OCI-LY1 (cell line): ENCODE results near the gene COLGALT1.

Experiments
- H2AFZ ChIP-seq: fragments of 200-600 bp; sonication (generic), shearing (Covaris generic); 2 replicates; pipeline ENCODE4 v1.6.0; 2014; ENCODE audit warnings: antibody characterized with exemption, mild to moderate bottlenecking, low read length
- H3F3A ChIP-seq: fragments of 200-600 bp; sonication (generic), shearing (Covaris generic); 2 replicates; pipeline ENCODE4 v1.6.0; 2014; ENCODE audit warnings: mild to moderate bottlenecking, antibody characterized with exemption, low read length, moderate library complexity; ENCODE audit not compliant: insufficient read depth
- H3K27ac ChIP-seq: fragments of 200-600 bp; sonication (generic); 2 replicates; pipeline ENCODE4 v1.5.1; 2014; ENCODE audit warnings: low read length, mixed run types, mild to moderate bottlenecking, low read depth; ENCODE audit not compliant: poor library complexity, severe bottlenecking
- H3K27me3 ChIP-seq: fragments of 200-600 bp; sonication (generic); 2 replicates; pipeline ENCODE4 v1.6.0; 2014; ENCODE audit warnings: antibody characterized with exemption, mild to moderate bottlenecking, low read length, moderate library complexity; ENCODE audit not compliant: insufficient read depth
- H3K36me3 ChIP-seq: fragments of 200-600 bp; sonication (generic); 2 replicates; pipeline ENCODE4 v1.6.1; 2014; ENCODE audit warnings: mild to moderate bottlenecking, antibody characterized with exemption, low read length, moderate library complexity, mixed read lengths; ENCODE audit not compliant: insufficient read depth
- H3K4me1 ChIP-seq: fragments of 200-600 bp; sonication (generic); 2 replicates; pipeline ENCODE4 v1.5.1; 2014; ENCODE audit warnings: mild to moderate bottlenecking, low read length, moderate library complexity; ENCODE audit not compliant: insufficient read depth, severe bottlenecking
- H3K4me2 ChIP-seq: fragments of 200-600 bp; sonication (generic), shearing (Covaris generic); 2 replicates; pipeline ENCODE4 v1.6.1; 2014; ENCODE audit warnings: low read length
- H3K4me3 ChIP-seq: fragments of 200-600 bp; sonication (generic); 2 replicates; pipeline ENCODE4 v1.5.1; 2014; ENCODE audit warnings: low read length, low read depth, mild to moderate bottlenecking, mixed read lengths; ENCODE audit not compliant: poor library complexity, severe bottlenecking
- H3K79me2 ChIP-seq: fragments of 200-600 bp; shearing (Covaris generic); 2 replicates; pipeline ENCODE4 v1.6.1; 2016; ENCODE audit warnings: mixed run types, low read length, mixed read lengths; ENCODE audit not compliant: insufficient read depth
- H3K9ac ChIP-seq: fragments of 200-600 bp; sonication (generic), shearing (Covaris generic); 2 replicates; pipeline ENCODE4 v1.6.1; 2014; ENCODE audit warnings: mild to moderate bottlenecking, low read length, mixed read lengths
- H3K9me2 ChIP-seq: fragments of 200-600 bp; sonication (generic), shearing (Covaris generic); 2 replicates; pipeline ENCODE4 v1.6.1; 2014; ENCODE audit warnings: low read depth, mild to moderate bottlenecking, low read length, mixed read lengths
- H3K9me3 ChIP-seq: fragments of 200-600 bp; shearing (Covaris generic); 2 replicates; pipeline ENCODE4 v1.6.1; 2014; ENCODE audit warnings: low read length, mixed read lengths
- H4K20me1 ChIP-seq: fragments of 200-600 bp; sonication (generic), shearing (Covaris generic); 2 replicates; pipeline ENCODE4 v1.6.0; 2016; ENCODE audit warnings: mild to moderate bottlenecking, low read length; ENCODE audit not compliant: insufficient read depth
- EZH2 ChIP-seq: fragments of 200-600 bp; sonication (generic), shearing (Covaris generic); IDR thresholded peaks from 2 replicates; pipeline ENCODE4 v1.8.0; 2017; ENCODE audit warnings: borderline replicate concordance, mixed run types, mild to moderate bottlenecking, antibody characterized with exemption, low read length, moderate library complexity, mixed read lengths
- TF ChIP-seq, protein P1 (sequence below): fragments of 200-600 bp; sonication (generic), shearing (Covaris generic); IDR thresholded peaks from 2 replicates; pipeline ENCODE4 v1.5.1; 2017; ENCODE audit warnings: mild to moderate bottlenecking, antibody characterized with exemption, low read length, moderate library complexity, mixed read lengths

COLGALT1 gene

DNA sequence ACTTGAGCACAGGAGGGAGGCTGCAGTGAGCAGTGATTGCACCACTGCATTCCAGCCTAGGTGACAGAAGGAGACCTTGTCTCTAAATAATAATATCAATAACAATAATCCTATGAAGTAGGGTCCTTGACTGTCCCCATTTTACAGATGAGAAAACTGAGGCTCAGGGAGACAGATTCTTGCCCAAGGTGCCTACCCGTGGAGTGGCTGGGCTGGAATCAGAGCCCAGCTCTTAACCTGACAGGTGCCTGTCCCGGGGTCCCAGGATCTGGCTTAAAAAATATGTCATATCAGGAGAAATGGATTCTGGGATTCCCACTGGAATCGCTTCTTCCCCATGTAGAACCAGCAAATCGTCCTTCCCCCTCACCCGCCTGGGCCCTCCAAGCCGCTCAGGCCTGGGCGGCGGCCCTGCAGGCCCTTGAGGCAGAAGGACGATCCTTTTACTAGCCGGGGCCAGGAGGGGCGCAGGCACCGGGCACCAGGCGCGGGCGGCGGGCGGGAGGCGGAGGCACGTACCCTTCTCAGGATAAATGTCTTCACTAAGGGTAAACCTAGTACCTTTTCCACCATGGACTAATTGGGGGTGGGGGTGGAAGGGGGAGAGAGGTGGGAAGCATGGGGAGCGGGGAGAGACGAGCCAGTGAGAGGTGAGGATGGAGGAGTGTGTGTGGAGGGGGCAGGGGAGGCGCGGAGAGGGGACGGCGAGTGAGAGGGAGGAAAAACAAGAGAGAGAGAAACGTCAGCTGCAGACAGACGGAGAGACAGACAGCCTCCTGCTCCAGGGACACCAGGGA is 60.6 kb downstream of the COLGALT1 start:
- no peak overlapping the region for H3K4me2 ChIP-seq
- H4K20me1 ChIP-seq, result no peaks in the 10 kb centered on the region
- no peak overlapping the region for H2AFZ ChIP-seq

DNA sequence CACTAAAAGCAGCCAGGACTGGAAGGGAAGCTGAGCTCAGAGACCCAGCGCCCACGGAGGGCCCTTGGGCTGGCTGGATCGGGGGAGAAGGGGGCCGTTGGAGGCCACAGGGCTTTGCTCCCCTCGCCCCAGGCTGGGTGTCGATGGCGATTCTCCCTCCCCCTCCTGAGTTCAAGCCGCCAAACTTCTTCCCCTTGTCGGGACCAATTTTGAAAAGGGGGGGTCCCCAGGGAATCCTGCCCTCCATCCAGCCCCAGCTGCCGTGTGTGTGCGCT is 61.2 kb downstream of the COLGALT1 start:
- no peak overlapping the region for H3K4me2 ChIP-seq
- H3K79me2 ChIP-seq, result no peaks in the 10 kb centered on the region
- no peaks in the 10 kb centered on the region for H3K9me2 ChIP-seq
- no peaks in the 10 kb centered on the region for H3K4me1 ChIP-seq
- H3K9ac ChIP-seq, result no peak overlapping the region
- no peaks in the 10 kb centered on the region for H3K9me3 ChIP-seq
- H3F3A ChIP-seq, result no peaks in the 10 kb centered on the region
- no peaks in the 10 kb centered on the region for H3K27me3 ChIP-seq
- no peaks in the 10 kb centered on the region for H3K36me3 ChIP-seq
- TF ChIP-seq, protein P1, sequence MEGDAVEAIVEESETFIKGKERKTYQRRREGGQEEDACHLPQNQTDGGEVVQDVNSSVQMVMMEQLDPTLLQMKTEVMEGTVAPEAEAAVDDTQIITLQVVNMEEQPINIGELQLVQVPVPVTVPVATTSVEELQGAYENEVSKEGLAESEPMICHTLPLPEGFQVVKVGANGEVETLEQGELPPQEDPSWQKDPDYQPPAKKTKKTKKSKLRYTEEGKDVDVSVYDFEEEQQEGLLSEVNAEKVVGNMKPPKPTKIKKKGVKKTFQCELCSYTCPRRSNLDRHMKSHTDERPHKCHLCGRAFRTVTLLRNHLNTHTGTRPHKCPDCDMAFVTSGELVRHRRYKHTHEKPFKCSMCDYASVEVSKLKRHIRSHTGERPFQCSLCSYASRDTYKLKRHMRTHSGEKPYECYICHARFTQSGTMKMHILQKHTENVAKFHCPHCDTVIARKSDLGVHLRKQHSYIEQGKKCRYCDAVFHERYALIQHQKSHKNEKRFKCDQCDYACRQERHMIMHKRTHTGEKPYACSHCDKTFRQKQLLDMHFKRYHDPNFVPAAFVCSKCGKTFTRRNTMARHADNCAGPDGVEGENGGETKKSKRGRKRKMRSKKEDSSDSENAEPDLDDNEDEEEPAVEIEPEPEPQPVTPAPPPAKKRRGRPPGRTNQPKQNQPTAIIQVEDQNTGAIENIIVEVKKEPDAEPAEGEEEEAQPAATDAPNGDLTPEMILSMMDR, result no peak
- TF ChIP-seq EZH2, result no peak
- H3K27ac ChIP-seq, result no peak overlapping the region
- no peak overlapping the region for H2AFZ ChIP-seq
- H3K4me3 ChIP-seq, result no peak overlapping the region
- no peaks in the 10 kb centered on the region for H4K20me1 ChIP-seq

More for the DNA sequence above, 60.6 kb downstream of the COLGALT1 start:
- no peaks in the 10 kb centered on the region for H3K79me2 ChIP-seq
- H3K4me1 ChIP-seq, result no peaks in the 10 kb centered on the region
- no peak overlapping the region for H3K4me3 ChIP-seq
- no peaks in the 10 kb centered on the region for H3K36me3 ChIP-seq
- no peak overlapping the region for H3K27ac ChIP-seq
- H3K9ac ChIP-seq, result no peak overlapping the region
- TF ChIP-seq EZH2, result no peak
- TF ChIP-seq, protein P1, result no peak
- no peaks in the 10 kb centered on the region for H3K9me2 ChIP-seq
- H3K9me3 ChIP-seq, result no peaks in the 10 kb centered on the region
- no peaks in the 10 kb centered on the region for H3F3A ChIP-seq
- H3K27me3 ChIP-seq, result no peaks in the 10 kb centered on the region

DNA sequence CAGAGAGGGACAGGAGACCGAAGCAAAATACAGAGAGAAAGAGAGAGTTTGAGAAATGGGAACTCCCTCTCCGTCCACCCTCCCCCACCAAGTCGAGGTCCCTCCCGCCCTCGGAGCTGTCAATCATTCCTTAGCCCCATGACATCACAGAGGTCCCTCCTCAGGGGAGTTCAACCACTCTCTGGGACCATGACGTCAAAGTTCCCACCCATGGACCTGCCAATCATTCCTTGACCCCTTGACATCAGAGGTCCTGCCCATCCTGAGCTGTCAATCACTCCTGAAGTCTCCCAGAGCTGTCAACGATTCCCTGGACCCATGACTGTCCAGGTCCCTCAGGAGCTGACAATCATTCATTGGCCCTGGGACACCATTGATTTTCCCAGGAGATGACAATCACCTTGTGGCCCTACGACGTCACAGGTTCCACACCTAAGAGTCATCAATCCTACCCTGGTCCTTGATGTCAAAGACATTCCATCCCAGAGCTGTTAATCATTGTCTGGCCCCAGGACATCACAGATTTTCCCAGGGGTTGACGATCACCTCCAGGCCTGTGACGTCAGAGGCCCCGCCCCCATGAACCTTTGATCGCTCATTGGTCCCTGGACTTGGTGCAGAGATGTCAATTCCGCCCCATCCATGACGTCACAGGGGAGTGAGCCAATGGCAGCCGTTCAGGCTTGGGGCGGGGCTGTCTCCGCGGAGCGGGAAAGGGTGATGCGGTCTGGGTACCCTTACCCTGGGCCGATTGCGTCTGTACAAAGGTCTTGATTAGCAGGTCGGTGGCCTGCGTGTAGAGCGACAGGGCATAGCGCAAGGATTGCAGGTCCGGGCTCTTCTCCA is 61.7 kb downstream of the COLGALT1 start:
- no peak overlapping the region for H3K4me3 ChIP-seq
- TF ChIP-seq, protein P1, result no peak
- TF ChIP-seq EZH2, result no peak

More for the DNA sequence above, 61.7 kb downstream of the COLGALT1 start:
- Histone ChIP-seq H4K20me1 (no peaks in the 10 kb centered on the region), H3K9ac (no peak overlapping the region), H3K9me3 (no peaks in the 10 kb centered on the region), H3K27me3 (no peaks in the 10 kb centered on the region), H3K9me2 (no peaks in the 10 kb centered on the region), H3K36me3 (no peaks in the 10 kb centered on the region), H3F3A (no peaks in the 10 kb centered on the region), H3K4me1 (no peaks in the 10 kb centered on the region), H2AFZ (no peak overlapping the region), H3K4me2 (no peak overlapping the region), H3K27ac (no peak overlapping the region), H3K79me2 (no peaks in the 10 kb centered on the region)
